GM18511 (cell line): ENCODE data around the gene ZCCHC24.
"Not testable (repeated sequence)": the region's sequence is repeated elsewhere in the genome, so short reads cannot be mapped to it uniquely, and the experiment has no call there.

ENCODE experiments used
- ATAC-seq: cut with Tn5 transposase; IDR thresholded peaks from one replicate; pipeline ENCODE4 v1.9.1; 2021; ENCODE audit warnings: mild to moderate bottlenecking, moderate library complexity; ENCODE audit not compliant: unreplicated experiment

Gene ZCCHC24

DNA sequence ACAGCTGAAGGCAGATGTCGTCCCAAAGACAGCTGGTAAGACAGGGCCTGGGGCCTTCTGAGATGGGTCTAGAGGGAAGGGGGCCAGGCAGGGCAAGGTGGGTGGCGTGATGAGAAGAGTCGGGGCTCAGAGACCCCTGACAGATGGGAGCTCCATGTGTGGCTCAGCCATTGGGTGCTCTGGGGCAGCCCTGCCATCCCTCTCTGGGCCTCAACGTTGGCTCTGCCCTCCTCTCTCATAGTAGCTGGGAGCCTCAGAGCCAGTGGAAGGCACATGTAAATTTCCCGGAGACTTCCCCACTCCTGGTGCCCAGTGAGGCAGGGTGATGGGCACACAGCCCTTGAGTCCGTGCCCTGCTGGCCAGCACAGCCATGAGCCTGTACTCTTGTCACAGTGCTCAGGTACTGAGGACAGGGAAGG is 96.3 kb downstream of the ZCCHC24 start:
- no peak for ATAC-seq

DNA sequence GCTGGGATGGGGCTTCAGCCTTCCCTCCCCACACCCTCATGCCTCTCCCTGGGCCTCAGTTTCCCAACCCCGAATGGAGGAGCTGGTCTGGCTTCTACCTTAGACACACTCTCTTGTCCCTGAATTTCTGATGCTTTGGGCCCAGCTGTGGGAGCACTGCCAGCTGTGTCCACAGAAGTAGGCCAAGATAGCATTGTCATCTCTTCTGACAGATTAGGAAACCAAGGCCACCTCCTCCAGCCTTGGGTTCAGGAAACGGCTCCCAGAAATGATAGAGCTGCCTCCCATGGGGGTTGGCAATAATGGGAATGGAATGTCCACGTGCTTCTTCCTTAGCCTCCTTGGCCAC is 96.8 kb downstream of the ZCCHC24 start:
- ATAC-seq: no peak

DNA sequence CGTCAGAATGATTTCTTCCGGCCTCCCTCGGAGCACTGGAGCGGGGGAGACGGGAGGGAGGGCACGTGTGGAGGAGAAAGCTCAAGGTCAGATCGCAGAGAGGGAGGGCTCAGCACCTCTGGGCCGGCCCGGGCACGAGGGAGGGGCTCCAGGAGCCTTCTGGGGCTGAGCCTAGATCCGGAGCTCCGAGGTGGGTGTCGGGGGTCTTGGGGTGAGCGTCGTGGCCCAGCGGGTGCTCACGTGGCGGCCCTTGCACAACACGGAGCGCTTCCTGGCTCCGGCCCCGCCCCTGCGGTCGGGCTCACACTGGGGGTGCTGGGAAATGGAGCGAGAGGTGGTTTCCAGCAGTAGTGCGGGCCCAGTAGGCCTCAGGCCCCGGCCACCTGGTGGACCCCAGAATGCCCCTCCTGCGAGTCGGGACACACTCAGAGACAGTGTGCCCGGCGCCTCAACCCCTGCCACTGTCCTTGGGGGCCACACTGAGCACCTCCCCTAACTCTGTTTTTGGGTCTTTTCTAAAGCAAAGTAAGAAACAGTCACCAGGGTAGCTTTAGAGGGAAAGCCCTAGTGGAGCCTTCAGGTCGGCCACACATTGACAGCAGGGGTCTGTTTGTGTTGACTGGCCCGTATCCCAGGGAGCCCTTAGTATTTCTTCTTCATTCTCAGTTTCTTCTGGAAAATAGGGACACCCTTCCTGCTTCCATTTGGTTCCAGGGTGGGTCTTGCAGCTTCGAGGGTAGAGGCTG is 97.4 kb downstream of the ZCCHC24 start:
- ATAC-seq: peak; percentile 83

DNA sequence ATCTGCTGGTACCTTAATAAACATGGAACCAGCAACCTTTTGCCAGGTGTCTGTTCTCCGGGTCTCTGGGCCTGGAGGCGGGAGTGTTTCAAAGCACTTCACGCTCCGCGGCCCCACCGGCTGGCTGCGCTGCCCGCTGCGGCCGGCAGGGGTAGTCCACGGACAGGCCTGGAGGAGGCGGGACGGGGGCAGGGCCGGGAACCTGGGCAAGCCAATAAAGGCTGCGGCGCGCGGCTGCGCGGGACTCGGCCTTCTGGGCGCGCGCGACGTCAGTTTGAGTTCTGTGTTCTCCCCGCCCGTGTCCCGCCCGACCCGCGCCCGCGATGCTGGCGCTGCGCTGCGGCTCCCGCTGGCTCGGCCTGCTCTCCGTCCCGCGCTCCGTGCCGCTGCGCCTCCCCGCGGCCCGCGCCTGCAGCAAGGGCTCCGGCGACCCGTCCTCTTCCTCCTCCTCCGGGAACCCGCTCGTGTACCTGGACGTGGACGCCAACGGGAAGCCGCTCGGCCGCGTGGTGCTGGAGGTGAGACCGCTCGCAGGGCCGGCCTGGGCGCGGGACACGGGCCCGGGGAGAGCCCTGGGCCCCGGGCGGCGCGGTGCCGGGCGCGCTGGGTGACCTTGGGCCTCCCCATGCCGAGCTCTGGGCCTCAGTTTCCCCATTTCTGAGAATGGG is 98.1 kb downstream of the ZCCHC24 start, which contains the start of gene PPIF:
TSS of gene PPIF (plus strand) at position 244 of the 668 bp plus-strand sequence. CDS start at position 324, 80 bp downstream.
- peak; percentile 81 for ATAC-seq

DNA sequence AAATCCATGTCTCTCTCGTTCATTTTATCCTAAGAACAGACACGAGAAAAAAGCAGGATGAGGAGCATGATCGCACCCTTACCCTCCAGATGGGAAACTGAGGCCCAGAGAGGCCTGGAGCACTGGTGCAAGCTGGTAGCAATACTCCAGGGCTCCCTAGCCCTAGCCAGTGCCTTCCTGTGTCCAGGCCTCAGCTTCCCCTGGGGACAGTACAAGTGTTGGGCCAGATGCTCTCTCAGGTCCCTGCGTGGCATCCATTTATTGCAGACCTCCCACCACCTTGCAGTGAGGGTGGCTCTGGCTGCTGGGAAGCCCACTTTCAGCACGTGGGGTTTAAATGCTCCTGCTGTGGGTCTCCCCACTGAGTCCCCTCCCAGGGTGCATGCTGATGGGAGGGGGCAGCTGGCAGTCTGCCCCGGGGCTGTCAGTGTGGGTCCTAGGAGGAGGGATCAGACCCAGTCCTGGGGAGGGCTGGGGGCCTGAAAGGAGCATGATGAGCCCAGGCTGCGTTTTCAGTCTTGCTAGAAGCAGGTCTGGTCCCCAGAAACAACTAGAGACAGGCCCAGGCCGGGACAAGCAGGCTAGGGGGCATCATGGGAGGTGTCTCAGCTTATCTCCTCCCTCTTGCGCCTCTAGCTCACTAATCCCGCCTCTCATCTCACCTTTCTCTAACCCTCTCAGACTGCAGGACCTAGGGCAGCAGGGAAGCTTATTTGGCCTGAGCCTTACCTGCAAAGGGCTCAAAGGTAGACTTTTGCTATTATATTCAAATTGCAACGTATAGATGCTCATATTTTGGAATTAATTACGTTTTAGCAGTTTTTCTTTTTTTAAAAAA is 98.8 kb downstream of the ZCCHC24 start:
- no peak for ATAC-seq

DNA sequence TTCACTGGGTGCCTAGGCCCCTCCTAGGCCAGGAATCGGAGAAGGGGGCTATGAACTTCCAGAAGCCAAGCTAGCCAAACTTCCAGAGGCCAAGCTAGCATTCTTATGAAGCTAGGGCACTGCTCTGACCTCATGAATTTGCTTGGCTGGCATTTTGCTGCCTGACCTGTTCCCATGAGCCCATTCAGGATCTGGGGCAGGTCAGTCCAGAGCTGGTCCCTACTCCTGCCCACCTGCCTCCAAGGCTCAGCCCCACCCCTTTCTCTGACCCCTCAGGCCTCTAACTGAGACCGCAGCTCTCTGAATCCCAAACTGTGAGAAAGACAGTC is 99.4 kb downstream of the ZCCHC24 start:
- no peak for ATAC-seq

DNA sequence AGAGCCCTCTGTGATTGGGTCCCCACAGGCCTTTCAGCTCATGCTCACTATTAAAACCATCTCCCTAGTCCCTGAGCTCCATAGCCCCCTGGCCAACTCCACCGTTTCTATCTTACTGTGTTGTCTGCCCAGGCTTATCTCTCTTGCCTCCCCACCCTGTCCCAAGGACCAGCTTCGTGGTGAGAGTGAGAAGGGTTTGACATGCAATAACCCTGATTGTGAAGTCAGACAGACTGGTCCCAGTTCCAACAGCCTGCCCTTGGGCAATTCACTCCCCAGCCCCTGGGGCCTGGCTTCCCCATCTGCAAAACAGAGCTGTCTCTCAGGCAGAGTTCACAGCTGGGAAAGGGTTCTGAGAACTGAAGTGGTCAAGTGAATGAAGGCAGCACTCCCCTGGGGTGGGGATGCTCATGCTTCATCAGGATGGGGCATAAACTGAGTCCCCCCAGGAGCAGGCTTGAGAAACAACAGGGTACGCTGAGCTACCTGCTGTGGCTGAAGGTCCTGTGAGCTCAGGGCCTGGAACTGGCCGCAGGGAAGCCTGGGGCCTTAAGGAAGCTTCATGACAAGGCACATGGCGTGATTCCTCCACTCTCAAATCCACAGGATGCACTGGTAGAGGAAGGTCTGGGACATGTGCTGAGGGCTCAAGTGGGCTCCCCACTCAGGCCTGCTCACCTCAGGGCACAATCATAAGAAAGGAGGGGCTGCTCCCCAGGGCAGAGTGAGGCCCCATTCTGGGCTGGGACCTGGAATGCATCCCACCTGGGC is 100.0 kb downstream of the ZCCHC24 start:
- no peak for ATAC-seq

DNA sequence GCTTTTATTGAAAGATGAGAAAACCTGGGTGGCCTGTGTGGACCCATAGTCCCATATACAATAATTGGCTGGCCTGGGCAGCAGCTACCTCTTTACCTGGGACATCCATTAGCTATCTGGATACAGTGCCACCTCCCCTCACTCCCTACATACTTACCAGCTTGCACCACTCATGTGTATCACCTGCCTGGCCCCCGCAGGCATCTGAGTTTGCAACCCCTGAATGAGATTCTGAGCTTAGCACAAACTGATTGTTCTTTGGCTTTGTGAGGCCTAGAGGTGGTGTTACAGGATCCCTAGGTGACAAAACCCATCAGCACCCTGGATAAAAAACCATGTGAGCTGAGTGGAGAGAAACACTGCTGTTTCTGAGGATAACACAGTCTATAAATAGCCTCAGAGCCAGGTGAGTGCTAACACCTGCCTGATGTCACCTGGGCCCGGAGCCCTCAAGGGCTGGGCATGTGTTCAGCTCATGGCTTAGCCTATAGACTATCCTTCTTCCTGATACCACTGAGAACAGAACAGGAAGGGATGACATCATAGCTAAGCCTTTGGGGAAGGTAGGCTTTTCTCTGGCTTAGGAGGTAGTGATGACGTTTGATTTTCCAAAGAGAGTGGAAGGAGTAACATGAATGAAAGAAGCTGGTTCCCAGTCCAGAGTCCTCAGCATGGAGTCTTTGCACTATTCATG is 100.8 kb downstream of the ZCCHC24 start:
- ATAC-seq: no peak

DNA sequence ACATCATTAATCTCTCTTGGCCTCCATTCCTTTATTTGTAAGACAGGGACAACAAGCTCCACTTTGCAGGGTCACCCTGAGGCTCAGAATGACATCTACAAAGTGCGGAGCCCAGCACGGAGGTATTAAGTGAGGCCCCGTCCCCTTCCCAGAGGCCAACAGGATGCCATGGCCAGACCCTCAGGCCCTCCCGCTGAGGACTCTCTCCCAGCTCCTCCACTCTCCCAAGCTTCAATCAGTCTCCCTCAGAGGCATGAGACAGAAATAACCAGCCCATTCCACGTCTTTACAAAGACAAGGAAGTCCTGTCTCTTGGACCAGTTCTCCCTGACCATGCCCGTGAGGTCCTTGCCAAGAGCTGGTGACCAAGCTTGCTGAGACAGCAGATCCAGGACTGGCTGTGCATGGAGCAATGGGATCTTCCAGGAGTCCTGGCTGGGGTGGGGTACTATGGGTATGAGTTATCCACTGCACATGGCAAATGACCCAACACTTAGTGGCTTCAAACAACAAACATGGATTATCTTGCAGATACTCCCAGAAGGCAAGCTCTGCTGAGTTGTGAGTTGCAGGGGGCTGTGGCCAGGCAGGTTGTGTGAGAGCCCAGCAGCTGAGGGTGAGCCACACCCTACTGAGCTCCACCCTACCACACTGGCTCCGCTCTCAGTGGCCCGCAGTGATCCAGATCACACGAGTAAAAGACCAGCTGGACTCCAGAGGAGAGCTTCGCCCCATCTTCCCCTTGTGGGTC is 102.4 kb downstream of the ZCCHC24 start:
- no peak for ATAC-seq

DNA sequence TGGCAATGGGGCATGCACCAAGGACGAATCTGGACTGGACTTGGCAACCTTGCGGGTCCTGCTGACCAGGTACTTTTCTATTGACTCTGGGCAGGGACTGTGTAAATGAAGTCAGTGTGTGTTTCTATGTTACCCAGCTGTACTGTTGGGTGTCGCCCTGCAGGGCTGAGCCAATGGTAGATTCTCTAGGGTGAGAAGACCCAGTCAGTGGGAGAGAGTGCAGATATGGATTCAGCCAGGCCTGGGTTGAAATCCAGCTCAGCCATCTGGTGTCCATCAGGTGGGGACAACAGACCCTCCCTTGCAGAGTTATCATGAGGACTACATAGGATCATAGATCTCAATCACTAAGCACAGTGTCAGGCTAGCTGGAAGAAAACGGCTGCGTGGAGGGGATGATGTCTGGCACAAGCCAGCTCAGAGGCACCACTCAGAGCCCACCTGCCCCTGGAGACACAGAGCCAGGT is 103.1 kb downstream of the ZCCHC24 start:
- ATAC-seq: no peak

DNA sequence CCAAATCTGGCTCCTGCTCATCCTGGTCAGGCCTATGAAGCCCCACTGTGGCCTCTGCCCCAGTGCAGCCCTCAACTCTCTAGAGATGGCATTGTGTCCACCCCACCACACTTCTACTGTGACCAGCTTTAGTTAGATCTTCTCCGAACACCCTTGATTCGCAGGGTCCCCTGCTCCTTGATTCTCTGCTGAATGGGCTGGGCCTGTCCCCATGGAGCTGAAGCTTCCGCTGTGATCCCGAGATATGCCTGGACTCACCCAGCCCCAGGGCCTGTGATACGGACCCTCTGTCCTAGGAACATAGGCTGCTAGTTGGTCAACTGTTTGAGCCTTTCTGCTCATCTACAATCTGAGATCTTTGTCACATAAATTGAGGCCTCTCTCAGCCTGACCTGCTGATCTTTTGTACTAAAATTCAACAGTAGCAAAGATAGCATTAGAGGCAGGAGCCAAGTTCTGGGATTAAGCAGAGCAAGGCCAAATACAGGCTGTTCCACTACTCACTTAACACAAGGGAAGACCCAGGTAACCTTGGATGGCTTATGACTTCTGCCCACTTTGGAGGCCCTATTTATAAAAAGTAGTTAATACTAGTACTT is 104.7 kb downstream of the ZCCHC24 start:
- ATAC-seq: no peak

DNA sequence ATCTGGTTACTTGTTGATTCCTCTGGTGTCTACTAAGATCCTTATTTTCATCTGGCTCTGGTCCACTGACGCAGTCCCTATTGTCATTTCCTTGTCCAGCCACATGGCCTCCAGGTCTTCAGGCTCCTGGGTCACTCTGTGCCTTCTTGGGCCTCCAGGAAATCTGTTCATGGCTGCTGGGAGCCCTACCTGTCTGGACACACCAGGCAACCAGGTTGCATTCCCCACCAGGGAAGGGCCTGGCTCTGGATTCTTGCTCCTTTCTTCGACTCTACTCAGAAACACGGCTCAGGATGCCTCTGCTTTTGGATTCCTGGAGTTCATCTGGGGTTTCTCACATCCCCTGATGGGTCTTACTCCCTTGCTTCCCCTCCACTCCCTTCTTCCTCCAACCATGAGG is 106.2 kb downstream of the ZCCHC24 start:
- ATAC-seq: no peak

DNA sequence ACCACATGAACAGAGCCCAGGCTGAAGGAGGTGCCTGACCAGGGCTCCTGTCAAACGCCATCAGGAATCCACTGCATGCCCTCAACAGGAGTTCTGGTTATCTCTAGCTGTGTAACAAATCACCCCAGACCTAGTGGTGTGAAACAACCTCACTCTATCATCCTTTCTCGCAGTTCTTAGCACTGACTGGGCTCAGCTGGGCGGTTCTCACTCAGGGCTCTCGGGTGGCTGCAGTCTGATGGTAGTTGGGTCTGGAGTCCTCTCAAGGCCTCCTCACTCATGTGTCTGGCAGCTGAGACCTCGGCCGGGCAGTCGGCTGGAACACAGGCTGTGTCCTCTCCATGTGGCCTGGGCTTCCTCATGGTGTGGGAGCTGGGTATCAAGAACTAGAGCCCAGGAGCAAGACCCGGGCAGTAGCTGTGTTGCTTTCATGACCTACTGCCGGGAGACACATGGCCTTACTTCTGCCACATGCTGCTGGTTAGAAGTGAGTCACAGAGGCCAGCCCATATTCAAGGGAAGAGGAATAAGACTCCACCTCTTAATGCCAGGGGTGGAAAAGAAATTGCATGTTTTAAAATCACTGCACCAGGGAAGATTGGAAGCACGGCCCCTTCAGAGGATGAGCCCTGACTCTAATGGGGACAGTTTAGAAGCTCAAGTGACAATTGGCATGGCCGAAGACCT is 107.5 kb downstream of the ZCCHC24 start:
- ATAC-seq: not testable (repeated sequence)

DNA sequence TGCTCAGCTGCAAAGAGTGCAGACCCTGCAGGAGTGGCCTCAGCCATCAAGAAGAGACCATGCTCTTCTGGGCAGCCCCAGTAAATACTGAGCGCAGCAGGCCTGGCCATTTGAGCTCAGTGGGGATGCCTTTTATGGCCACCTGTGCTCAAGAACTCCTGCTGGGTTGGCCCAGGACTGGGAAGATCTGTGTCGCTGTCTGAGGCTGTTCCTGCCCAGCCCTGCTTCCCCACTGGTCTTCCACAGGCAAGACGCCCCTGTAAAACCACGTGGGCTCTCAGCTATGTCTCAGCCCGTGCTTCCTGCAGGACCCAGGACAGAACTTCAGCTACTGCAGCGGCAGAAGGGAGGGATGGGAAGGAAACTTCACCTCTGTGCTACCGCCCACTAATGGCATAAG is 108.7 kb downstream of the ZCCHC24 start:
- no peak for ATAC-seq

DNA sequence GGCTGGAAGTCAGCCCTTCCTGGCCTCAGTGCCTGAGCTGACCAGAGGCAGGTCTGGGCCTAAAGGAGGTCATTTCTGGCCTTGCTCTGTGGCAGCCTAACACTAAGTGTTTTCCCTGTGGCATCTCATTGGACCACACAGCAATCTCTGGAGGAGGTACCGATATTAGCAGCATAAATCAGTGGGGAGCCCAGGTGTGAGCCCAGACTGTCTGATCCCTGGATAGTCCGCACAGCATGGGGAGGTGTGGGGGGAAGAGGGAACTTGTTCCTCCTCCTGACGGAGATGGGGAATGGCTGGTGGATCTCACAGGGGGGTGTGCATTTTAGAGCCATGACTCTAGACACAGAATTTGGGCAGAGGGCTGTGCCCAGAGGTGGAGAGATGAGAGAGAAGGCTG is 109.1 kb downstream of the ZCCHC24 start:
- no peak for ATAC-seq

DNA sequence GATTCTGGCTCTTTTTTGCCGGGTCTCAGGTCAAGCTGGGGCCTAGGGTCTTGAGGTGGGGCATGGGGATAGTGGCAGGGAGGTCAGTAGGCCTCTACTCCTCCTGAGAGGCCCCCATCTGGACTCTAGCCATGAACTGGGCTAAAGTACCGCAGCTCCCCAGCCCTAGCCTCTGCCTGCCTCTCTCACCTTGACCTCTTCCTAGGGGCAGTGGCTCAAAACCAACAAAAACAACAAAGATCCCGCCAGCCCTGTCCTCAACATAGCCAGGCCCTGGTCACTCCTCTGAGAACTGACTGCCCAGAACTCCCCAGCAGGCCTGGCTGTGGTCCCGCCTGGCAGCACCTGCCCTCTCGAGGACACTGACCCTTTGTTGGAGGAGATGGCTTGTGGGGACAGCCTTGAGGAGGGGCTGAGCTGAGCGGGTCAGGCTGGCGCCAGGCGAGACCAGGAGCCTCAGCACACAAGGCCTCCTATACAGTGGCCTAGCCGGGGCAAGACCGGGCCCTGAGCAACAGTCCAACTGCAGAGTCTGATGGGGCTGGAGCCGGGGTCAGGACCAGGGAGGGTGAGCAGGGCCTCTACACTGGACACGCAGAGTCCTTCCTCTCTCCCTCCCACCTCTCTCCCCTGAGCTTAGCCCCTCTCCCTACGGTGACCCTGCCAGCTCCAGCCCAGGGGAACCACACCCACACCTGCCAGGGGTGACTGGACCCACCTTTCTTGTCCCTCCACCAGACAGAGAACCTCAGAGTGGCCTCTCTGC is 109.8 kb downstream of the ZCCHC24 start:
- ATAC-seq: no peak

DNA sequence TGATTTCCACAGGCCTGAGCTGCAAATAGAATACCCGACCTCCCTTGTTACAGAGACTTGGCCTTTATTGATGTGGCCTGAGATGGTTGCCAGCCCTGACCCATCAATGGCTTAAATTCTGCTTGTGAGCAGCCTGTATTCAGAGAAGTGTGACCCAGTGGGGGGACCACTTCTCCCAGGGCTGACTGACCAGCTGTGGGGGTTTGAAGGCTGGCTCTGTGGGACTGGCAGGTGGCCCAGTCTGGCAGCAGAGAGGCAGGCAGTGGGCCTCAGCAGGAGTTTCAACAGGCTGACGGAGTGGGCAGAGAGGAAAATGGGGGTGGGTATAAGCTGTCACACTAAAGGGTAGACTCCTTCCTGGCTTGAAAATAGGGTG is 110.3 kb downstream of the ZCCHC24 start:
- ATAC-seq: no peak

DNA sequence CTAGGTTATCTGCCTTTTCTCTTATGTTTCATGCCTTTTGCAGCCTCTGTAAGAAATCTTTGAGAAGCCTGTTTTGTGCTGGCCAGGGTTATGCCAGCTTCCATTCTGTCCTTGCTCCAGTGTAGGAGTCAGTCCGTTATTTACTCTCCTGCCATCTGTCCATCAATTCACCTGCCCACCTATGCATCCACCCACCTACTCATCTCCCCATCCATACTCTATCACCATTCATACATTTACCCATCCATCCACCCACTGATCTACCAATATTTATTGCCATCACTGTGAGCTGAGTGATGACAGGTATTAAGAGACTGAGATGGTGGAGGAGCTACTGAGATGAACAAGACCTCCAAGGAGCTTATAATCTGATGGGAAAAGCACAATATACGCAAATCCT is 110.9 kb downstream of the ZCCHC24 start:
- no peak for ATAC-seq
